ENCODE results near the gene CCDC187. TPM values are rescaled to one million over a fixed set of nuclear protein-coding genes. Genes with fewer than 3 reads are reported as not detected.

The CCDC187 gene
- total and polyA plus RNA-seq, 3 donors from 2014 or later: 13.8 to 61.5 (median 33.4) TPM

DNA sequence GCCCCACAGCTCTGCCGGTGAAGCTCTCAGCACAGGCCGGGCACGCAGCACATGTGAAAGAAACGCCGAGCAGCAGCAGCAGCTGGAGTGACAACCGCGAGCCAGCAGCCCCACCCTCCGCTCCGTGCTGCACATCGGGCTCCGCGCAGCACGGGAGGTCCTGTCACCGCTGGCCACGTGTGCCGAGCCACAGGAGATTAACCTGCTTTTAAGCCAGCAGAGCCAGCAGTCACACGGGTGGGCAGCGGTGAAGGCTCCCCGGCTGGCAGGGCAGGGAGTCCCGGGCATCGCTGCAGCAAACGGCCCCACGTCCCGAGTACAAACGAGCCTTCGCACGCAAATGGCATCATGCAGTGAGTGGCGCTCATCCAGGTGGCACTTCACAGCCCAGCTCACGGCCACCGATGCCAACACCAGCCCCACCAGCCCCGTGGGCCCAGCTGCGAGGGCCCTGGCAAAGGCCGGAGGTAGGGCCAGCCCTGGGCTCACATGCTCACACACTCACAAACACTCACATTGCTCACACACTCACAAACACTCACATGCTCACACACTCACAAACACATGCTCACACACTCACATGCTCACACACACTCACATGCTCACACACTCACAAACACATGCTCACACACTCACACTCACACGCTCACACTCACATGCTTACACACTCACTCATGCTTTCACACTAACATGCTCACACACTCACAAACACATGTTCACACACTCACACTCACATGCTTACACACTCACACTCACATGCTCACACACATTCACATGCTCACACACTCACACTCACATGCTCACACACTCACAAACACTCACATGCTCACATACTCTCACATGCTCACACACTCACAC, 11.1 kb downstream of the CCDC187 start:
- H3K27ac ChIP-seq: no peak overlapping the region
- H3K4me1 ChIP-seq: no peaks in the 10 kb centered on the region
- H3K9me3 ChIP-seq: no peaks in the 10 kb centered on the region
- TF ChIP-seq POLR2A (IDR thresholded peaks at IDR 0.05) (no peak), CTCF (IDR thresholded peaks at IDR 0.05) (no peak)
- H3K4me3 ChIP-seq: no peak overlapping the region
- no peaks in the 10 kb centered on the region for H3K36me3 ChIP-seq (ENCODE audit: low read depth, missing control alignments)
- no peak for DNase-seq
- H3K27me3 ChIP-seq: no peaks in the 10 kb centered on the region
- intact Hi-C loops (cut with DNase I; ENCODE audit: low total_unique reads): no loop called here
- 71 to 93% methylated on average over 3 to 33 of the region's 34 CpGs for WGBS, 2 donors

DNA sequence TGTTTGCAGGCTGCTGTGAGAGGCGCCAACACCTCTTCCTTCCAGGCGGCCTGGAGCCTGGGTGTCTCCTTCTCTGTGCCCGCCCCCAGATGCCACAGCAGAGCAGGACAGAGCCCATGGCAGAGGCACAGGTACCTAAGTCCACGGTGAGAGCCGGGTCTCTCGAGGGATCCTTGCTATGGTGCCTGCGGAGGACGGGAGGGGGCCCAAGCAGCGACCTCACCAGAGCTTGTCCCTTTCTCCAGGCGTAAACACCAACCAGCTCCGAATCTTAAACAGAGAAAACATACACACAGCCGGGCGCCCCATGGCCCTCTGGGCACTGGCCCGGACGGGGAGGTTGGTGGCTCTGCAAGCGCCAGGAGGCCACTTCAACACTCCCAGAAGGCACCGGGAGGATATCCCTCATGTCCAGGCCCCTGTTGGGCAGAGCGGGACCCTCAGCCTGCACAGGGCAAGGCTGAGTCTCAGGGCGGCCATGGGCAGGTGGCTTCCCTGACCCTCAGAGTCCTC, 11.8 kb downstream of the CCDC187 start:
- TF ChIP-seq CTCF (IDR thresholded peaks at IDR 0.05) (no peak), POLR2A (IDR thresholded peaks at IDR 0.05) (no peak)
- 91 to 92% methylated on average over 9 to 18 of the region's 19 CpGs for WGBS, 2 donors
- no peak overlapping the region for H3K4me3 ChIP-seq
- DNase-seq: no peak
- no peaks in the 10 kb centered on the region for H3K4me1 ChIP-seq
- H3K27ac ChIP-seq: no peak overlapping the region
- intact Hi-C loops (cut with DNase I; ENCODE audit: low total_unique reads): no loop called here
- H3K36me3 ChIP-seq (ENCODE audit: low read depth, missing control alignments): no peaks in the 10 kb centered on the region
- no peaks in the 10 kb centered on the region for H3K27me3 ChIP-seq
- H3K9me3 ChIP-seq: no peaks in the 10 kb centered on the region

DNA sequence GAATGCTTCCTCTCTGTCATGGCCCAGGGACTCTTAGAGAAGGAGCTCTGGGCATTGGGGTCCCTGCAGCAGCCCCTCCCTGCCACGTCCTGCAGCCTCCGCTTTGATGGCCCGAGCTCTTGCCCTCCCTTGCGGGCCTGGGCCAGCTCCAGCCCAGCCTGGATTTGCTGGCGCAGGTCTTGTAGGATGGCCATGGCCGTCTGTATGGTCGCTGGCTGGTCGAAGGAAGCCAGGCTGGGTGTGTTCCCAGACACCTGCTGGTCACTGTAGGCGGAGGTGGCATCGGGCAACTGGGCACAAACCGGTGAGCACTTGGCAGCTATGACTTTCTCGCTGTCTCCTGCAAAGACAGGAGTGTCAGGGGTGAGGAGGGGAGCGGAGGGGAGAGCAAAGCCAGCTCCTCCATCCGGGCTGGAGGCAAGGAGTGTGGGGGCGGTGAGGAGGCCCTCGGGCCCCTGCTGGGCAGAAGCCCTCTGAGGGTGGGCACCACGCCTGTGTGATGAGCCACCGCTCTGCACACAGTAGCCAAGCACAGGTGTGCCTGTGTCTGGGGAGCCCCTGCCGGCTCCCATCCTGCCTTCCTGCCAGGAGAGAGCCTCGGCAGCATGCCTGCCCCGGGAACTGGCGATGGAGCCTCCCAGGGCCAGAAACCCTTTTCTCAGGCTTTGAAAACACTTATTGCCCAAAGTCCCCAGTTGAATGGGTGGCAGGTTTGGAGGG, 12.4 kb downstream of the CCDC187 start:
- no peaks in the 10 kb centered on the region for H3K27me3 ChIP-seq
- H3K9me3 ChIP-seq: no peaks in the 10 kb centered on the region
- DNase-seq: no peak
- H3K4me3 ChIP-seq: no peak overlapping the region
- 81 to 85% methylated on average over 4 to 22 of the region's 22 CpGs for WGBS, 2 donors
- intact Hi-C loops (cut with DNase I; ENCODE audit: low total_unique reads): no loop called here
- H3K27ac ChIP-seq: no peak overlapping the region
- H3K4me1 ChIP-seq: no peaks in the 10 kb centered on the region
- no peaks in the 10 kb centered on the region for H3K36me3 ChIP-seq (ENCODE audit: low read depth, missing control alignments)
- TF ChIP-seq CTCF (IDR thresholded peaks at IDR 0.05) (no peak), POLR2A (IDR thresholded peaks at IDR 0.05) (no peak)

DNA sequence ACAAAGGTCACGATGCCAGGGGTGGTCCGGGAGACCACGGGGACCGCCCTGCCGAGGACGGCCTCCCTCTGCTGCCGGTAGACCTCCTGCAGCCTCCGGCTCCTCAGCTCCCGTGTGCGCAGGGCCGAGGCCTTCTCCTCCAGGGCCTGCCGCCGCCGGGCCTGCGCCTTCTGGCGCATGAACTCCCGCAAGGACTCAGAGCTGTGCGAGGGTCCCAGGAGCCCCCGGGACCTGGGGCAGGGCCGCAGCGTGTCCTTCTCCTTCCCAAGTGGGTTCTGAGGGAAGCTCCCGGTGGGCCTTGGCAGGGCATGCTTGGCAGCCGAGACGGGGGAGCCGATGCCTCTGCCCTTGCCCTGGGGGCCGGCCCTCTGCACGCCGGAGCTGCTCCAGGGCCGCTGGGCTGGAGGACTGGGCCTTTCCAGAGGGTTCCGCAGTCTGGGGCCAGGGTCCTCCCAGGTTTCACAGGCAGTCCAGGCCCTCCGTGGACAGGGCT, 13.3 kb downstream of the CCDC187 start:
- H3K4me1 ChIP-seq: no peaks in the 10 kb centered on the region
- H3K27ac ChIP-seq: no peak overlapping the region
- H3K4me3 ChIP-seq: no peak overlapping the region
- intact Hi-C loops (cut with DNase I; ENCODE audit: low total_unique reads): no loop called here
- H3K27me3 ChIP-seq: no peaks in the 10 kb centered on the region
- DNase-seq: no peak
- H3K9me3 ChIP-seq: no peaks in the 10 kb centered on the region
- WGBS, 2 donors: 84% methylated on average over 21 of the region's 31 CpGs; no CpG with 5 or more reads in 1 of the 2 donors
- TF ChIP-seq CTCF (IDR thresholded peaks at IDR 0.05): no peak
- TF ChIP-seq POLR2A (IDR thresholded peaks at IDR 0.05): no peak
- no peaks in the 10 kb centered on the region for H3K36me3 ChIP-seq (ENCODE audit: low read depth, missing control alignments)
